H1 (cell line): ENCODE measurements around the gene PLBD2. TPM values are rescaled to one million over a fixed set of nuclear protein-coding genes. Genes with fewer than 3 reads are reported as not detected.

Experiments used
- ATF2 ChIP-seq: IDR thresholded peaks from 2 replicates; pipeline ENCODE4 v1.6.1; 2012; ENCODE audit warnings: low read length, inconsistent platforms
- CHD1 ChIP-seq: IDR thresholded peaks from 2 replicates; pipeline ENCODE4 v1.6.1; 2012; ENCODE audit warnings: low read depth, low read length, improper control_type of control experiment
- EZH2 ChIP-seq: fragments of 200-600 bp; sonication (generic); IDR thresholded peaks from 2 replicates; pipeline ENCODE4 v1.7.1; 2012; ENCODE audit warnings: low read depth, mild to moderate bottlenecking, moderate library complexity, low read length, inconsistent platforms; ENCODE audit not compliant: severe bottlenecking
- NANOG ChIP-seq: IDR thresholded peaks from 2 replicates; pipeline ENCODE4 v1.6.1; 2011; ENCODE audit warnings: low read length, low read depth, mild to moderate bottlenecking, inconsistent platforms; ENCODE audit not compliant: insufficient read depth, poor library complexity, severe bottlenecking
- SIRT6 ChIP-seq: IDR thresholded peaks from one replicate; pipeline ENCODE4 v1.7.1; 2012; ENCODE audit warnings: low read length, inconsistent platforms
- polyA plus RNA-seq, 7 experiments: library from polyadenylated mRNA; depleted of rRNA in 3 of 7; stranded (reverse) in 5 of 7; unstranded in 2 of 7; fragments of >200 nt in 5 of 7; fragments of 200-250 nt in 2 of 7; gene quantifications; 1 replicate in 5 of 7; 2 replicates in 1 of 7; 4 replicates in 1 of 7; pipeline versions ENCODE4 v1.2.1 to v1.2.3, GENCODE V29; 2011 to 2013; ENCODE audit warnings: missing spikeins in 2 of 7, mixed read lengths in 2 of 7
- total RNA-seq: library from RNA; stranded (reverse); fragmentation: NEBNext Ultra II Directional; extraction: Animal tissue kit (Norgen Biotek cat#: 25700); gene quantifications from 2 replicates; pipeline ENCODE4 v1.2.1, GENCODE V29; 2021

The PLBD2 gene
- total and polyA plus RNA-seq, 2 of the 8 experiments (the other 6 are each of a cell fraction or from before 2014, with no cell fraction given) = 16.8 to 33.5 TPM

- TF ChIP-seq EZH2 (no peak), SIRT6 (no peak), ATF2 (no peak), CHD1 (no peak), NANOG (no peak)
These were observed 3.4 kb downstream of the PLBD2 start (continued) for GRCh38 chr12:113361574-113362370.
